Thyroid gland (tissue), 4 donors: ENCODE data around the gene STAT1.

ENCODE experiments used
- CTCF ChIP-seq, 6 experiments: fragments of 200-600 bp in 3 of 6; fragments of 450-650 bp in 3 of 6; sonication (generic) in 3 of 6; IDR thresholded peaks; one replicate each; pipeline ENCODE4 v1.5.1; 2016 to 2019; ENCODE audit warnings: antibody characterized with exemption in 6 of 6, mild to moderate bottlenecking in 2 of 6, inconsistent platforms in 1 of 6, moderate library complexity in 1 of 6
- POLR2A ChIP-seq, 2 donors: fragments of 450-650 bp; IDR thresholded peaks; one replicate each; pipeline ENCODE4 v1.6.1; 2017; ENCODE audit warnings: antibody characterized with exemption in 2 of 2, mild to moderate bottlenecking in 2 of 2, moderate library complexity in 1 of 2

GRCh38 chr2:190930411-190930810 lies 83.6 kb downstream of the STAT1 start:
- TF ChIP-seq CTCF (IDR thresholded peaks at IDR 0.05): no peak
- TF ChIP-seq POLR2A (IDR thresholded peaks at IDR 0.05): no peak
